Keratinocyte (primary cell): ENCODE measurements around the gene WRAP73. TPM values are rescaled to one million over a fixed set of nuclear protein-coding genes. Genes with fewer than 3 reads are reported as not detected.

Experiments used
- DNase-seq: peaks from one replicate; pipeline ENCODE4 v3.0.0-alpha.2; 2011; ENCODE audit warnings: low read depth, missing footprints, low spot score
- FAIRE-seq: peaks from 2 replicates; lab custom pipeline; 2011; peaks lifted over from hg19 to GRCh38; lab: Jason Lieb, UNC
- H2AFZ ChIP-seq: 2 replicates; pipeline ENCODE4 v1.6.0; 2012; ENCODE audit warnings: low read length, control low read depth, inconsistent platforms; ENCODE audit not compliant: control insufficient read depth
- H3K27ac ChIP-seq: 2 replicates; pipeline ENCODE4 v1.5.1; 2011; ENCODE audit warnings: low read length; ENCODE audit not compliant: control insufficient read depth, insufficient read depth
- H3K27me3 ChIP-seq: 3 replicates; pipeline ENCODE4 v1.6.0; 2011; ENCODE audit warnings: low read length; ENCODE audit not compliant: control insufficient read depth, insufficient read depth; ENCODE audit errors: extremely low read depth
- H3K36me3 ChIP-seq, 2 experiments: 2 replicates in 1 of 2; 3 replicates in 1 of 2; pipeline ENCODE4 v1.5.1; 2011; ENCODE audit warnings: low read length in 2 of 2, mild to moderate bottlenecking in 1 of 2; ENCODE audit not compliant: control insufficient read depth in 2 of 2, insufficient read depth in 2 of 2; ENCODE audit errors: extremely low read depth in 1 of 2
- H3K4me1 ChIP-seq: 3 replicates; pipeline ENCODE4 v1.5.1; 2011; ENCODE audit warnings: low read length; ENCODE audit not compliant: control insufficient read depth, insufficient read depth; ENCODE audit errors: extremely low read depth
- H3K4me2 ChIP-seq: 3 replicates; pipeline ENCODE4 v1.6.0; 2011; ENCODE audit warnings: low read depth, low read length; ENCODE audit not compliant: control insufficient read depth, insufficient read depth; ENCODE audit errors: extremely low read depth
- H3K4me3 ChIP-seq, 3 experiments: fragments of 200-600 bp in 1 of 3; sonication (generic) in 1 of 3; 2 replicates in 2 of 3; 3 replicates in 1 of 3; pipeline ENCODE4 v1.5.1; 2011 to 2016; ENCODE audit warnings: low read length in 3 of 3, mild to moderate bottlenecking in 3 of 3, control low read depth in 2 of 3, inconsistent platforms in 1 of 3, low read depth in 1 of 3, mixed read lengths in 1 of 3, mixed run types in 1 of 3, moderate library complexity in 1 of 3; ENCODE audit not compliant: control insufficient read depth in 2 of 3, insufficient read depth in 2 of 3; ENCODE audit errors: extremely low read depth in 1 of 3
- H3K79me2 ChIP-seq: 2 replicates; pipeline ENCODE4 v1.6.0; 2012; ENCODE audit warnings: low read length; ENCODE audit not compliant: control insufficient read depth, insufficient read depth
- H3K9ac ChIP-seq: 3 replicates; pipeline ENCODE4 v1.6.0; 2011; ENCODE audit warnings: low read length; ENCODE audit not compliant: control insufficient read depth, insufficient read depth; ENCODE audit errors: extremely low read depth
- H3K9me1 ChIP-seq: 3 replicates; pipeline ENCODE4 v1.6.0; 2011; ENCODE audit warnings: low read length; ENCODE audit not compliant: control insufficient read depth, insufficient read depth; ENCODE audit errors: extremely low read depth
- H3K9me3 ChIP-seq: 2 replicates; pipeline ENCODE4 v1.5.1; 2012; ENCODE audit warnings: low read depth, low read length; ENCODE audit not compliant: control insufficient read depth
- H4K20me1 ChIP-seq: 3 replicates; pipeline ENCODE4 v1.6.0; 2011; ENCODE audit warnings: low read length; ENCODE audit not compliant: control insufficient read depth, insufficient read depth; ENCODE audit errors: extremely low read depth
- CTCF ChIP-seq, 3 experiments: IDR thresholded peaks in 1 of 3; conservative IDR thresholded peaks in 1 of 3; optimal IDR thresholded peaks in 1 of 3; 2 replicates in 2 of 3; 3 replicates in 1 of 3; pipeline versions ENCODE3 to v1.5.1; 2011; ENCODE audit warnings: low read length in 3 of 3, mild to moderate bottlenecking in 3 of 3, moderate library complexity in 2 of 3, control low read depth in 1 of 3, inconsistent platforms in 1 of 3; ENCODE audit not compliant: insufficient read depth in 2 of 3; ENCODE audit errors: extremely low read depth in 1 of 3
- EZH2 ChIP-seq: IDR thresholded peaks from one replicate; pipeline ENCODE4 v1.6.1; 2012; ENCODE audit warnings: inconsistent platforms, mild to moderate bottlenecking, low read length, moderate library complexity
- dilution Hi-C: fragments of 300-500 bp; cut with MboI; formaldehyde crosslinking; loops from one replicate; pipeline ENCODE4 v1.7.0; 2020; ENCODE audit warnings: low sequenced_read_pairs; ENCODE audit not compliant: extremely low pct_ligation_motif_present
- polyA plus RNA-seq, 5 experiments: library from polyadenylated mRNA; depleted of rRNA in 3 of 5; stranded (reverse) in 3 of 5; stranded (forward) in 1 of 5; unstranded in 1 of 5; fragments of >200 nt; gene quantifications; 1 replicate in 1 of 5; 2 replicates in 3 of 5; 3 replicates in 1 of 5; pipeline versions ENCODE4 v1.2.1 to v1.2.3, GENCODE V29; 2011 to 2012; ENCODE audit warnings: missing spikeins in 2 of 5, low read depth in 1 of 5, low replicate concordance in 1 of 5

WRAP73 gene
- polyA plus RNA-seq, 1 donor (not counting 4 experiments of a cell fraction or from before 2014, with no cell fraction given): 18.9 TPM

GRCh38 chr1:3657096-3657475 lies 7.2 kb upstream of the WRAP73 start:
- no peak overlapping the region for H3K4me3 ChIP-seq
- TF ChIP-seq CTCF (optimal IDR thresholded peaks at IDR 0.05 in 1 of 3, IDR thresholded peaks at IDR 0.05 in 1 of 3, conservative IDR thresholded peaks at IDR 0.05 in 1 of 3; ENCODE audit: extremely low read depth in 1 of 3, insufficient read depth in 2 of 3, low read length in 3 of 3) (no peak), EZH2 (no peak)
- H3K4me1 ChIP-seq: no peaks in the 10 kb centered on the region
- H2AFZ ChIP-seq: no peak overlapping the region
- no peak overlapping the region for H3K4me2 ChIP-seq
- H4K20me1 ChIP-seq: no peaks in the 10 kb centered on the region
- FAIRE-seq: no peak
- no peak overlapping the region for H3K27ac ChIP-seq
- H3K9me3 ChIP-seq: no peaks in the 10 kb centered on the region
- peaks cover 39% of the 10 kb centered on the region for H3K27me3 ChIP-seq
- DNase-seq: no peak
- H3K9ac ChIP-seq: no peak overlapping the region
- H3K9me1 ChIP-seq: no peaks in the 10 kb centered on the region
- H3K79me2 ChIP-seq: no peaks in the 10 kb centered on the region
- dilution Hi-C loops: no loop called here
- no peaks in the 10 kb centered on the region for H3K36me3 ChIP-seq

- no peaks in the 10 kb centered on the region for H3K9me3 ChIP-seq
- DNase-seq: no peak
- no peak overlapping the region for H3K27ac ChIP-seq
- H4K20me1 ChIP-seq: no peaks in the 10 kb centered on the region
- dilution Hi-C loops: no loop called here
- H2AFZ ChIP-seq: no peak overlapping the region
- TF ChIP-seq EZH2: no peak
- TF ChIP-seq CTCF (optimal IDR thresholded peaks at IDR 0.05 in 1 of 3, IDR thresholded peaks at IDR 0.05 in 1 of 3, conservative IDR thresholded peaks at IDR 0.05 in 1 of 3; ENCODE audit: extremely low read depth in 1 of 3, insufficient read depth in 2 of 3, low read length in 3 of 3): no peak
- H3K27me3 ChIP-seq: peaks cover 44% of the 10 kb centered on the region
- H3K9me1 ChIP-seq: no peaks in the 10 kb centered on the region
- no peak for FAIRE-seq
- H3K4me3 ChIP-seq: no peak overlapping the region
- no peaks in the 10 kb centered on the region for H3K79me2 ChIP-seq
- H3K9ac ChIP-seq: no peak overlapping the region
- no peaks in the 10 kb centered on the region for H3K36me3 ChIP-seq
- H3K4me1 ChIP-seq: no peaks in the 10 kb centered on the region
- H3K4me2 ChIP-seq: no peak overlapping the region
Measured at GRCh38 chr1:3656450-3657095, 6.7 kb upstream of the WRAP73 start.
